HG03521 (cell line): ENCODE data around the gene RGPD3.
"Not testable (repeated sequence)": the region's sequence is repeated elsewhere in the genome, so short reads cannot be mapped to it uniquely, and the experiment has no call there.

Source experiments
- ATAC-seq: cut with Tn5 transposase; IDR thresholded peaks from one replicate; pipeline ENCODE4 v1.9.1; 2021; ENCODE audit warnings: mild to moderate bottlenecking, moderate library complexity; ENCODE audit not compliant: unreplicated experiment

The RGPD3 gene

DNA sequence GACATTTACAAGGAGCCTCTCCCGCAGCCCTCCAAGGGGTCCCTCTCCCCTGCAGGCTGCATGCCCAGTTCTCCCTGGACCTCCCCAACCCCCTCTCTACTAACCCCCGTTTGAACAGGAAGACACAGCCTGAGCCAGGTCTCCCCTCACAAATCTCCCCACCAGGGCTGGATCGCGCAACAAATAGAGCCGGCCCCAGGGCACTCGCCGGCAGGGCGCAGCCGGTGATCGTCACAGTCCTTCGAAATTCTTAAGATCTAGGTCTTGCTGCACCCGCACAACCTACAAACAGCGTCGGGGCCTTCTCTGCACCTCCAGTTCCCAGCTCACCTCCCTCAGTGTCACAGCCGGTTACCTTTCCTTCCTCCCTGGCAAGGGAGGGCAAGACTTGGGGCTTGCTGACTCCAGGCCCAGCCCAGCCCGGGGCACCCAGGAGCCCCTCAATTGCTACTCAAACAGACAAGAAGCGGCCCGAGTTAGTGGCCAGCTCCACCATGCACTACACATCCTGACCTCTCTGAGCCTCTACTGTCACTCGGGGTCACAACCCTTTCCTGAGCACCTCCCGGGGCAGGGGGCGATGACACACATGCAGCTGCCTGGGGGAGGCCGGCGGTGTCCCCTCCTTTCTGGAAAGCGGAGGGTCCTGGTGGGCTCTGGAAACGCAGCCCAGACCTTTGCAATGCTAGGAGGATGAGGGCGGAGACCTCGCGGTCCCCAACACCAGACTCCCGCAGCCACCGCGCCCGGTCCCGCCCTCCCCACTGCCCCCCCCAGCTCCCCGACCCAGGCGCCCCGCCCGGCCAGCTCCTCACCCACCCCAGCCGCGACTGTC is 18.6 kb upstream of the RGPD3 start, which contains the start of gene CD8B2:
Gene CD8B2 (plus strand): TSS at position 814 of the 835 bp plus-strand sequence. CDS start 63 bp downstream, outside the sequence.
- not testable (repeated sequence) for ATAC-seq

DNA sequence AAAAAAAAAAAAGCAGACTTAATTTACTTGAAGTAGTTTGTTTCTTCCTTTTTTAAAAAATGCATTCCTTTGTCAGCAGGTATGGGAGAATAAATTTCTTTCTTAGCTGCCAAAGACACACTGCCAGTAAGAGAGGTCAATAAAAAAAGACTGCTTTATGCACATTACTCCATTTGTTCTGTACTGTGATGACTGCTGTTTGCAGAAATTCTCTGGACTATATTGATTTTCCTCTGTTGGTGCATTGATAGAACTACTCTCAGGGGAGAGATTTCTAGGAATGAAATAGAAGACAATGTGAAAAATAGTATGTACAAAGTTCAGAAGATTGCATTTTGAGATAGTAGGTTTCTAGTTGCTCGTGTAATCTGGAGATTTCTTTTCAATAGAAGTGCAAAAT is 11.3 kb upstream of the RGPD3 start:
- not testable (repeated sequence) for ATAC-seq

DNA sequence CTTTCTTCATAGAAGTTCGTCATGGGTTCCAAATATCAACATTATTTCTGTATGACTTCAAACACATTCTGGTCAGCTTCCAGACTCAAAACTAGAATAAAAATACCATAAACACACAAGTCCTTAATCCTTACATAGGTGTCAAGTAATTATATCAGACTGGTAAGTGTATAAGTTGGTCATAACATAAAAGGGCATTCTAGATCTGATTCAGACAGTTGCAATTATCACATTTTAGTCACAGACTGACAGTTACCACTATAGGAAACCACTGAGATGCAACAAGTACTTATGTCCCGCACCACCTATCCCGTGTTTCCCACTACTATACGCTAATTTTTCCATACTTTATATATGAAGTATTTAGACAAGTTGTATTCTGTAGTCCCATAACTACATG is 9.4 kb upstream of the RGPD3 start:
- ATAC-seq = not testable (repeated sequence)

DNA sequence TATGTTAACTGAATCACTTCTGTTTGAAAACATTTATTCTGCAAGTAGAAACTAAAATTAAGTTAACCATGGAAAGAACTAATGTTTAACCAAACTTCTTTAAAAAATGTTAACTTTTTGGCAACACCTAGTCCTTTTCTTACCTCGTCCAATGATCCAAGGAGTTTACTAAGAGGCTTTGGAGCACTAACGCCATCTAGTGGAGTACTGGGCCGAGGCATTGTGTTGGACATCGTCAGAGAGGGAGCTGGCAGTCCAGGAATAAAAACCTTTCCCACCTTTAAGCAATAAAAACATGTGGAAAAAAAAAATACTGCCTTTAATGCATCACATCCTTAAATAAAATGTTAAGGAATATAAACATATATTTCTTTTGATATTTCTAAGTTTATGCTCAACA is 2.4 kb upstream of the RGPD3 start:
- not testable (repeated sequence) for ATAC-seq

DNA sequence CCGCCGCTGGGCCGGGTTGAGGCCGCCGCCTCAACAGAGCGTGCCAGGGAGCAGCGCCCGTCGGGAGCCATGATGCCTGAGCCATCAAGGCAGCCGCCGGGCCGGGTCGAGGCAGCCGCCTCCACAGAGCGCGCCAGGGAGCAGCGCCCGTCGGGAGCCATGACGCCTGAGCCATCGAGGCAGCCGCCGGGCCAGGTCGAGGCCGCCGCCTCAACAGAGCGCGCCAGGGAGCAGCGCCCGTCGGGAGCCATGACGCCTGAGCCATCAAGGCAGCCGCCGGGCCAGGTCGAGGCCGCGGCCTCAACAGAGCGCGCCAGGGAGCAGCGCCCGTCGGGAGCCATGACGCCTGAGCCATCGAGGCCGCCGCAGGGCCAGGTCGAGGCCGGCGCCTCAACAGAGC is 697 bp downstream of the RGPD3 start:
- ATAC-seq = not testable (repeated sequence)

DNA sequence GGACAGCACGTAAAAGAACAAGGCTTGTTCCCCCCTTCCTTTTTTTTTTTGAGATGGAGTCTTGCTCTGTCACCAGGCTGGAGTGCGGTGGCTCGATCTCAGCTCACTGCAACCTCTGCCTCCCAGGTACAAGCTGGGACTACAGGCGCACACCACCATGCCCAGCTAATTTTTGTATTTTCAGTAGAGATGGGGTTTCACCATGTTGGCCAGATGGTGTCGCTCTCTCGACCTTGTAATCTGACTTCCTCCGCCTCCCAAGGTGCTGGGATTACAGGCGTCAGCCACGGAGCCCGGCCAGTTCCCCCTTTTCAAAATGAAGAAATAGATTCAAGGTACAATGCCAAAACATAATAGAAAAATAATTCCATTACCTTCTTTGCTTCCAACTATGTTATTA is 6.3 kb downstream of the RGPD3 start:
- ATAC-seq = not testable (repeated sequence)

DNA sequence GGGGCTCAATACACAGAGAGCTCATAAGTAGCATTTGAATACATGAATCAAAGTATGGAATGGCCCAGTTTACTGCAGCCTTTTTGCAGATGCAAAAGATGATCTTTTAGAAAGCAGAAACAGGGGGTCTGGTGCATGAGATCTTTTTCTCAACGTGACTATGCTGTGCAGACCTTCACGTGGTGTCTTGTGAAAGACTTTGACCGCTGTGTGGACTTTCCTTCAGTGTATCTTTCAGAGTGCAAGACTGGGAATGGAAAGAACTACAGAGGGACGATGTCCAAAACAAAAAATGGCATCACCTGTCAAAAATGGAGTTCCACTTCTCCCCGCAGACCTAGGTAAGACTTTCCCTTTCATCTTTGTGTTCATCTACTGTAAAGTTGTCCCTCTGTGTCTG is 77.5 kb downstream of the RGPD3 start:
- not testable (repeated sequence) for ATAC-seq

DNA sequence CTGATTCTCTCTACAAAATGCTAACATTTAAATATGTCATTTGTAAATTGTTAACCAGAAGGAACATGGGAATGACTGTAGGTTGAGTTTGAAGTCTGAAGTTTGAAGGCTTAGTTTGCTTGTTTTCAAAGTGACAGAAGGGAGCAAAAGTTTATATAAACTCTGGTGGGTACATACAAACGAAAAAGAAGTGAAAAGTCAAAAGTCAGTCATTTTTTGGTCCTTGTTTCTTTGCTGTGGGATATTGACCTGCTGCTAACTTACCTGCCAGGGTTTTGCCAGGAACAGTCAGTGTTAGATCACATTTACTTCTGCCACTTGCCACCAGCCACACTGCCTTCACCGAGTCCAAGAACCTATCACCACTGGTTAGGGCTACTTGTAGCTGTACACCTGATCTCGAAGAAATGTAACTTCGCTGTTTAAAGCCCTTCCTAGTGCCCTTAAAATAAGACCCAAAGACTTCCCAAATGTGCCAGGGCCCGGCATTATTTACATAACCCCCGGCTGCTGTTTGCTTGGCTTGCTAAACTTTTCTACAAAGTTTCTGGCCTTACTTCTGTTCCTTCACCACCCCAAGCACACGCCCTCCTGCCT is 79.3 kb downstream of the RGPD3 start:
- ATAC-seq = not testable (repeated sequence)

DNA sequence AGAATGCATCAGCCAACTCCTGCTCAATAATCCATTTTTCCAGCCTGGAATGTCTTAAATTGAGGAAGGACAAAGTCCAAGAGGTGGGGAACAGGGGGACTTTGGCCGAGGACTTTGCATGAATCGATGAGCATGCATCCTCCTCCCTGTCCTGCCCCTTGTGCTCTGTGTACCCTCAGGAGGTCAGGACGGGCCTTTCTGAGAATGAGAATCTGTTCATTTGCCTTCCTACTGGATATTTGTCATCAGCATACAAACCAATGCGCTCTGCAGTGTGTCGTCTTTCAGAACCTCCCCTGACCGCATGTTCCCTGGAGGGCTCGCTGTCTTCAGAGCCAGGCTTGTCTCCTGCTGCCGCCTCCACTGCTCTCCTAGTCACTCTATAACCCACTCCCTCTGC is 83.7 kb downstream of the RGPD3 start:
- ATAC-seq = not testable (repeated sequence)

DNA sequence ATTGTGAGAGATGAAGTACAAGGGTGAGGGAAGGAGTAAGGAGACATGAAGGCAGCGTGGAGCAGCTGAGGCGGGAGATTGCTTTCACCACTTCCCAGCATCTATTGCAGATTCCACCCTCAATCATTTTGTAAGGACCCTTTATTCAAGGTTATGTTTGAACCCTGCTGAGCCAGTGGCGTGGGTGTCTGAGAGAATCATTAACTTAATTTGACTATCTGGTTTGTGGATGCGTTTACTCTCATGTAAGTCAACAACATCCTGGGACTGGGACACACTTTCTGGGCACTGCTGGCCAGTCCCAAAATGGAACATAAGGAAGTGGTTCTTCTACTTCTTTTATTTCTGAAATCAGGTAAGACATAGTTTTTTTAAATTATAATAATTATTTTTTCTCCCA is 86.3 kb downstream of the RGPD3 start:
- not testable (repeated sequence) for ATAC-seq

DNA sequence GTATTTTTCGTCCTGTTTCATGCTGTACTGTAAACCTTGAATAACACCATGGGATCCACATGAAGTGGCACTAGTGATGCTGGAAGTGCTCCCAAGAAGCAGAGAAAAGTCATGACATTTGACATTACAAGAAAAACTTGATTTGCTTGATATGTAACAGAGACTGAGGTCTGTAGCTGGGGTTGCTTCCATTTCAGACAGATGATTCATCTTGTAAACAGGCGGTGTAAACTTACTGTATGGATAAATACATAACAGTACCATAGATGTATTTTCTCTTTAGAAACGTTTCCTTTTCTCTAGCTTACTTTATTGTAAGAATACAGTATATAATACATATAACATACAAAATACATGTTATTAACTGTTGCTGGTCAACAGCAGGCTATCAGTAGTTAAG is 88.6 kb downstream of the RGPD3 start:
- not testable (repeated sequence) for ATAC-seq

DNA sequence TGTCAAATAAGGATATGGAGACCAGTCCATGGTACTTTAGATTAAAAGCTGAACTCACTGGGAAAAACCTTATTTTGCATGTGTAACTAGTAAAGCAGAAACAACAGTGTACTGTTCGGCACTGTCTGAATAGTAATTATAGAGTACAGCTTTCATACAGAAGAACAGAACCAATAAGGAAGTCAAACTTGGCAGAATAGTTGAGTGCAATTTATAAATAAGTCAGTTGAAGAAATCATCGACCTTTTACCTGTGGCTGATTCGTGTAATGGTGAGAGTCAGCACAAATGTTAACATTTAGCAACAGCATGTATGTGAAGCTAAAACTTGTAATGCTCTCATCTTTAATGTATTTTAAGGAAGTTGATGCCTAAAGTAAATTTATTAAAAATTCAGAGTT is 99.0 kb downstream of the RGPD3 start:
- ATAC-seq = not testable (repeated sequence)

DNA sequence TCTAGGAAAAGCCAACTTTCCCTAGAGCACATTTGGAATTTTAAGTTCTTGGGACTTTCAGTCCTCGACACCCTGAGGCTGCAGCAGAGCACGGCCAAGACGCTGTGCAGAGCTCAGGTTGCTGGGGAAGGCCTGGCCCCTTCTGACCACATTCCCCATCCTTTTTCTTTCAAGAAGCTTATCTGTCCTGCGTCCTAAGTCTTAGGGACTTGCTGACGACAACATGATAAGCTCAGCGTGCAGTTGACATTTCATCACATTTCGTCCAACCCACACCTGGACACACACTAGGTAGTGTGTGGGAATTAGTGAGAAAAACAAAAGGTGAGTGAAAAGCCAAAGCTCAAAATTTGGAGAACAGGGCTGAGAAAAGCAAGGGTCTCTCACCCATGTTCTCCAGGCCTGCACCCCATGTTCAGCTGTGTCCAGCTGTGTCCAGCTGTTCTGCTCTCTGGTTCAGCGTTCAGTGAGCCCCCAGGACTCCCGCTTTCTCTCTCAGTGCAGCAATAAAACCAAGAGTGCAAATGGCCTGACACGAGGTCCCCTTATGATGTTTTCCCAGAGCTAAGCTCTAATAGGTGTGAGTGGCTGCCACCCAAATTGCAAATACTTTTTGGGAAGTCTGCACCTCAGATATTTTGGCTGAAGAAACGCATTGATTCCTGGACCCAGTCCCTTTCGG is 101.9 kb downstream of the RGPD3 start:
- no peak for ATAC-seq

DNA sequence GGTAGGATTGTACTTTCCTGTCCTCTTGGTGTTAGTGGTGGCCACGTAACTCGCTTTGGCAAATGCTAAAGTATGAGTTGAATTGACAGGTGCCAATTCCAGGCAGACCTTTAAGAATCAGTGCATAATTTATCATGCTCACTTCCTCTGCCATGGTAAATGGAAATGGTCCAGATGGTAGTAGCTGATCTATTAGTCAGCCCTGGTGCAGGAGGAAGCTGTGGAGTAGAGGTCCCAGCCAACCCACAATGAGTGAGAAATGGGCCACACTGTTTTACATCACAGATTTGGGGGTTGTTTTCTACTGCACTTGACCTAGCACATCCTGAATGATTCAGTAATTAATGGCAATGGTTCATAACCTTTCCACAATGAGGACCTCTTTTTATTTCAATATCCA is 104.4 kb downstream of the RGPD3 start:
- no peak for ATAC-seq

DNA sequence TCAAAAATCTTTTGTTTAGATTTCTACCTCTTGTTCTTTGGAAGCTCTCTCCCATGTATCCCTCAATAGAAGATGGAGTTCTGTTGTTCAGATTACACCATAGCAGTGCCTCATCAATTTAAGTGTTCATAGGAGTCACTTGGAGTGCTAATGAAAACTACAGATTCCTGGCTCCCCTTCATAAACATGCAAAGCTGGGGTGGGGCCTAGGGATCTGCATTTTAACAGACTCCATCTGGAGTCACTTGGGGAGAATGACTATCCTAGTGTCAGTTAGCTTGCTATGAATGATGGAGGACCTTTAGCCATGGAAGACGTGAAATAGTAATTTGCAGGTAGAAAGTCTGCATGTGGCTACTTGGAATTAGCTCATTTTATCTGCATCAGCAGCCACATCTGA is 105.4 kb downstream of the RGPD3 start:
- ATAC-seq = no peak

DNA sequence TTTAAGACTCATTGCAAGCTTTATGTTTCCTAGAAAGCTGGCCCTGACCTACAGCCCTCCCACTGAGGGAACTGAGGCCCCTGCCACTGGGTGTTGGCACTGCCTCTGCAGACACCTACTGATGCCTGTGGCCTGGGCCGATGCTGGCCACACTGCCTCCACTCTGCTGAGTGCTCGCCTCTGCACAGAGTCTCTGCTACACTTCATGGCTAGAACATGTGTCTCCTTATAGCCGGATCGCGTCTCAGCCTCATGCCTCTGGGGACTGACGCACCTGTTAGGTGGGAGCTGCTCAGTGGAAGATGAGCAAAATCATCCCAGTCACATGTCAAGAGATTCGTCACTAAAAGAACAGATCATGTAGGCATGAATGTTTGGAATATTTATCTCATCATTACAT is 108.7 kb downstream of the RGPD3 start:
- no peak for ATAC-seq

DNA sequence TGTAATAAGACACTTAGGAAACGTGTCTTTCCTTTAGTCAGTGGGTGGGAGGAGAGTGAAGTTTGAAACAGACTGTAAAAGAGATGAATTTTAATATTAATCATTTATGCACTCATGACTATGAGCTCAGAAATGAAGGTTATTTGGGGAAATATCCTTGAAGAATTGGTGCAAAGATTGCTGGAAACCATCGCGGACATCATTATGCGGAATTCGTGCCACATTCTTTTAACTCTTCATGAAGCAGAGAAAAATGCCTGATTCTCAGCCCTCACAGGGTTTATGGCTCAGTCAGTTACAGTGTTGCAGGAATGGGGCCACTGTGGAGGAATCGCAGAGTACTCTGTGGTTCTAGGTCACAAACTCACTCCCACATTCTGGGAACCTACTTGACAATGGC is 109.7 kb downstream of the RGPD3 start:
- no peak for ATAC-seq

DNA sequence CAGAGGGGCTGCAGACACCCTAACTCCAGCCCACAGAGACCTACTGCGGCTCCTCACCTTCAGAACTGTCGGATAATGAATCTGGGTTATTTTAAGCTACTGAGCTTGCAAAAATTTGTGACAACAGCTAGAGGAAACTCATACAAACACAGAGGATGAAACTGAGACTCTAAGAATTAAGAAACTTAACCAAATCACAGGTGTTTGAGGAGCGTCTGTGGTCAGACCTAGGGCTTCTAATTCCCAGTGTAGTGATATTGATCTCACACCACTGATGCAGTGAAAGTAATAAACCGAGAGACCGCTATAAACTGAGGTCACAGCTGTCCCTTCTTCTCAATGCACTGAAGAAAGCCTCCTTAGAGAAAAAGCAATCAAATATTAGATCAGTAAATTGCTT is 110.1 kb downstream of the RGPD3 start:
- ATAC-seq = peak; percentile 85

DNA sequence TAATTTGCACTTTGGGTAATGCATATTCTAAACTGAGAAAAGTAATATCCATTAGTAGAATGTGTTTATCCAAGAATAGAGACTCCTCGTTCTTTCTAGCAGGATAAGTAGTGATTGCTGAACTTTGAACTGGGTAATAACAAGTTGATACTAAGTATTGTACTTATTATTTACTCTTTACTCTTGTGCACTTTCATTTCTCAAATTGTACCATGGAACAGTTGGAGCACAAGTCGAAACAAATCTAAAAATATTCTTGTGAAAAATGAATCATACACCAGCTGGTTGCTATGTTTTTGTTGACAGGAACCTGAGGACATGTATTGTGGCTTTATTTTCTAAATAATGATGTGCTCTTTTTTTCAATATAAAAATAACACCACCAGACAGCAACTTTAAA is 111.9 kb downstream of the RGPD3 start:
- no peak for ATAC-seq

DNA sequence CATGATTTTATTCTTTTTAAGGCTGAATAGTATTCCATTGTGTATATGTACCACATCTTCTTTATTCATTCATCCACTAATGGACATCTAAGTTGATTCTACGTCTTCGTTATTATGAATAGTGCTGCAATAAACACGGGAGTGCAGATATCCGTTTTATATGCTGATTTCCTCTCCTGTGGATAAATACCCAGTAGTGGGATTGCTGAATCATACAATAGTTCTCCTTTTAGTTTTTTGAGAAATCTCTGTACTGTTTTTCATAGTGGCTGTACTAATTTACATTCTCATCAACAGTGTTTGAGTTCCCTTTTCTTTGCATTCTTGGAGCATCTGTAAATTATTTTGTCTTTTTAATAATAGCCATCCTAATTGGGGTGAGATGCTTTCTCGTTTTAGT is 114.5 kb downstream of the RGPD3 start:
- ATAC-seq = no peak

DNA sequence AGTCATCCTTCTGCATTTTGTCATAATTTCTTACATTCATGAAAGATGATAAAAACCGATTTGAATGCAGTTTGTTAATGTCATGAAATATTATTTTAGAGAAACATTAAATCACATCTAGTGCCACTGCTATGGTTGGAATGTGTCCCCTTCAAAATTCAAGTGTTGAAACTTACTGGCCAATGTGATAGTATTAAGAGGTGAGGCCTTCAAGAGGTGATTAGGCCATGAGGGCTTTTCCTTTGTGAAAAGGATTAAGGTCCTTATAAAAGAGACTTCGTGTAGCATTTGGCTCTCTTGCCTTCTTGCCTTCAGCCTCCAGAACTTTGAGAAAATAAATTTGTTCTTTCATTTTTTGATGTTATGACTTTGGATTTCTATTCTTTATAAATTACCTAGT is 117.2 kb downstream of the RGPD3 start:
- ATAC-seq = no peak

DNA sequence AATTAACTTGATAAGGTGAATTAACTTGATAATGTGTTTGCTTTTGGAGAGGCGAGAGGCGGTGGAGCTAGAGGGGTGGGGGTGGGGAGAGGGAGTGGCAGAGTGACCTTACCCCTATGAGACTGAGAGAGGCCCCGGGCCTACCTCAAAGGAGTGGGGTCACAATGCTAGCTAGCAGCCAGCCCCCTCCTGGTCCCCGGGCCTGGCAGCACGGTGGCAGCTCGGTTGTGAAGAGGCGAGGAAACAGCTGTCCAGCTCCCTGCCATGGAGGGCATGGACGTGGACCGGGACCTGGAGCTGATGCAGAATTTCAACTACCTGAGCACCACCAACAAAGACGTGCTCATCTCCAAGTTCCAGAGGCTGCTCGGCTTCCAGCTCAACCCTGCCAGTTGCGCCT is 123.9 kb downstream of the RGPD3 start:
- no peak for ATAC-seq
